Lower lobe of right lung (tissue), 2 donors: Measurements from ENCODE around the gene ABCC11. TPM values are rescaled to one million over a fixed set of nuclear protein-coding genes. Genes with fewer than 3 reads are reported as not detected.

Experiments used
- ATAC-seq, 2 donors: fragments of 200-7000 bp; cut with Tn5 transposase; one replicate each; pipeline ENCODE4 v1.9.1; 2020 to 2022; ENCODE audit warnings: mild to moderate bottlenecking in 2 of 2, moderate library complexity in 2 of 2
- DNase-seq: peaks from one replicate; pipeline ENCODE4 v3.0.0-alpha.2; 2020
- H3K27ac ChIP-seq: fragments of 200-600 bp; one replicate; pipeline ENCODE4 v1.8.0; 2022
- H3K27me3 ChIP-seq: fragments of 200-600 bp; one replicate; pipeline ENCODE4 v1.8.0; 2022; ENCODE audit warnings: low read depth
- H3K36me3 ChIP-seq: fragments of 200-600 bp; one replicate; pipeline ENCODE4 v1.8.0; 2022; ENCODE audit warnings: mild to moderate bottlenecking
- H3K4me1 ChIP-seq: fragments of 200-600 bp; one replicate; pipeline ENCODE4 v1.8.0; 2022
- H3K4me3 ChIP-seq: fragments of 200-600 bp; one replicate; pipeline ENCODE4 v1.8.0; 2022; ENCODE audit warnings: mild to moderate bottlenecking
- H3K9me3 ChIP-seq: fragments of 200-600 bp; one replicate; pipeline ENCODE4 v1.8.0; 2022
- CTCF ChIP-seq: fragments of 200-600 bp; IDR thresholded peaks from one replicate; pipeline ENCODE4 v1.8.0; 2022; ENCODE audit warnings: antibody characterized with exemption, mild to moderate bottlenecking
- intact Hi-C: fragments of 100-400 bp; cut with DNase I; formaldehyde crosslinking; loops from one replicate; pipeline ENCODE4 v1.11.0; 2022
- total RNA-seq: library from RNA; stranded (reverse); fragmentation: NEBNext Ultra II Directional; extraction: Animal tissue kit (Norgen Biotek cat#: 25700); gene quantifications from one replicate; pipeline ENCODE4 v1.2.1, GENCODE V29; 2021
- donor health status: DM: no; HTN: yes; CAD: no; lungs with severe emphysema.

Gene ABCC11
- total RNA-seq, 1 donor from 2014 or later: not detected

GRCh38 chr16:48291303-48291702 lies 44.0 kb upstream of the ABCC11 start:
- DNase-seq (no peak), ATAC-seq (no peak)
- Histone ChIP-seq H3K4me3 (no peak overlapping the region), H3K36me3 (peaks cover 53% of the 10 kb centered on the region), H3K9me3 (peaks cover 9% of the 10 kb centered on the region), H3K27me3 (no peaks in the 10 kb centered on the region), H3K27ac (no peak overlapping the region), H3K4me1 (peaks cover 4% of the 10 kb centered on the region)
- intact Hi-C loops: no loop called here
- no peak for TF ChIP-seq CTCF

GRCh38 chr16:48287239-48287638 lies 39.9 kb upstream of the ABCC11 start:
- H3K4me1 ChIP-seq: no peaks in the 10 kb centered on the region
- intact Hi-C loops: no loop called here
- H3K4me3 ChIP-seq: no peak overlapping the region
- H3K27ac ChIP-seq: no peak overlapping the region
- H3K27me3 ChIP-seq: no peaks in the 10 kb centered on the region
- no peak for TF ChIP-seq CTCF
- H3K9me3 ChIP-seq: peaks cover 9% of the 10 kb centered on the region
- ATAC-seq (no peak), DNase-seq (no peak)
- H3K36me3 ChIP-seq: peaks cover 50% of the 10 kb centered on the region

GRCh38 chr16:48284772-48285409 lies 37.6 kb upstream of the ABCC11 start:
- peaks cover 35% of the 10 kb centered on the region for H3K36me3 ChIP-seq
- no peak overlapping the region for H3K27ac ChIP-seq
- H3K27me3 ChIP-seq: no peaks in the 10 kb centered on the region
- peaks cover under 1% of the 10 kb centered on the region for H3K4me1 ChIP-seq
- H3K4me3 ChIP-seq: no peak overlapping the region
- TF ChIP-seq CTCF: no peak
- ATAC-seq (no peak), DNase-seq (no peak)
- peaks cover 9% of the 10 kb centered on the region for H3K9me3 ChIP-seq
- intact Hi-C loops: no loop called here

- no peak for TF ChIP-seq CTCF
- DNase-seq (no peak), ATAC-seq (no peak)
- intact Hi-C loops: no loop called here
- Histone ChIP-seq H3K9me3 (peaks cover 9% of the 10 kb centered on the region), H3K4me1 (peaks cover 10% of the 10 kb centered on the region), H3K36me3 (peaks cover 19% of the 10 kb centered on the region), H3K27ac (peak overlapping the region; percentile 0), H3K27me3 (no peaks in the 10 kb centered on the region), H3K4me3 (no peak overlapping the region)
Measured at GRCh38 chr16:48282636-48283263, 35.4 kb upstream of the ABCC11 start.

GRCh38 chr16:48280546-48280945 lies 33.2 kb upstream of the ABCC11 start:
- ATAC-seq: no peak
- intact Hi-C loops: no loop called here
- H3K27ac ChIP-seq: no peak overlapping the region

More at GRCh38 chr16:48280546-48280945, 33.2 kb upstream of the ABCC11 start:
- peaks cover 13% of the 10 kb centered on the region for H3K36me3 ChIP-seq
- H3K4me1 ChIP-seq: peaks cover 10% of the 10 kb centered on the region
- H3K9me3 ChIP-seq: no peaks in the 10 kb centered on the region
- no peaks in the 10 kb centered on the region for H3K27me3 ChIP-seq
- TF ChIP-seq CTCF: no peak
- no peak overlapping the region for H3K4me3 ChIP-seq
- no peak for DNase-seq
